ENCODE measurements around the gene MRPL51.

DNA sequence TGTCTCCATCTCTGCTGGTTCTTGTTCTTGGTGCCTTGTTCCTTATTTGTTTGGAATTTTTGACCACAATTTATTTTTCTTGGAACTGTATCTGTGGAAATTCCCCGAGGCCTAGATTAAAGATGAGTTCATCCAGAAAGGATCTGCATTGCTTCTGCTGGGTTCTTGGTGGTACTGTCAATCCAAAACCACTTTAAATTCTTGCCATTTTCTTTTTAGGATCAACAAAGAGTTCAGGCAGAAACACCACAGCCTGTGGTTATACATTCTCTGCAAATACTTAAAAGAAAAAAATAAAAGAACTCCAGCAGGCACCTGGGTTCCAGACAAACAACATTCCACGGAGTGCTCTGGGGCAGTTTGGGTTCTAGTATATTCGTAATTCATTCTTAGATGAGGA is 16.6 kb downstream of the MRPL51 start:
- TF ChIP-seq, protein P1, sequence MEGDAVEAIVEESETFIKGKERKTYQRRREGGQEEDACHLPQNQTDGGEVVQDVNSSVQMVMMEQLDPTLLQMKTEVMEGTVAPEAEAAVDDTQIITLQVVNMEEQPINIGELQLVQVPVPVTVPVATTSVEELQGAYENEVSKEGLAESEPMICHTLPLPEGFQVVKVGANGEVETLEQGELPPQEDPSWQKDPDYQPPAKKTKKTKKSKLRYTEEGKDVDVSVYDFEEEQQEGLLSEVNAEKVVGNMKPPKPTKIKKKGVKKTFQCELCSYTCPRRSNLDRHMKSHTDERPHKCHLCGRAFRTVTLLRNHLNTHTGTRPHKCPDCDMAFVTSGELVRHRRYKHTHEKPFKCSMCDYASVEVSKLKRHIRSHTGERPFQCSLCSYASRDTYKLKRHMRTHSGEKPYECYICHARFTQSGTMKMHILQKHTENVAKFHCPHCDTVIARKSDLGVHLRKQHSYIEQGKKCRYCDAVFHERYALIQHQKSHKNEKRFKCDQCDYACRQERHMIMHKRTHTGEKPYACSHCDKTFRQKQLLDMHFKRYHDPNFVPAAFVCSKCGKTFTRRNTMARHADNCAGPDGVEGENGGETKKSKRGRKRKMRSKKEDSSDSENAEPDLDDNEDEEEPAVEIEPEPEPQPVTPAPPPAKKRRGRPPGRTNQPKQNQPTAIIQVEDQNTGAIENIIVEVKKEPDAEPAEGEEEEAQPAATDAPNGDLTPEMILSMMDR (optimal IDR thresholded peaks at IDR 0.05 in 1 of 3, IDR thresholded peaks at IDR 0.05 in 1 of 3, conservative IDR thresholded peaks at IDR 0.05 in 1 of 3; ENCODE audit: extremely low read depth in 1 of 3, insufficient read depth in 2 of 3, low read length in 3 of 3), result no peak
- no peak for TF ChIP-seq EZH2 (IDR thresholded peaks at IDR 0.05; ENCODE audit: low read length)

Measured in keratinocyte (primary cell).